Melanocyte of skin (primary cell): ENCODE measurements around the gene SP1. TPM values are rescaled to one million over a fixed set of nuclear protein-coding genes. Genes with fewer than 3 reads are reported as not detected.

Experiments used
- total RNA-seq, 2 donors: library from RNA; depleted of rRNA; stranded (reverse); fragments of >200 nt; gene quantifications; 2 replicates each; pipeline ENCODE4 v1.2.3, GENCODE V29; 2012

The SP1 gene
- 10 to 100 TPM; 46.1 to 47.3 TPM for total RNA-seq

DNA sequence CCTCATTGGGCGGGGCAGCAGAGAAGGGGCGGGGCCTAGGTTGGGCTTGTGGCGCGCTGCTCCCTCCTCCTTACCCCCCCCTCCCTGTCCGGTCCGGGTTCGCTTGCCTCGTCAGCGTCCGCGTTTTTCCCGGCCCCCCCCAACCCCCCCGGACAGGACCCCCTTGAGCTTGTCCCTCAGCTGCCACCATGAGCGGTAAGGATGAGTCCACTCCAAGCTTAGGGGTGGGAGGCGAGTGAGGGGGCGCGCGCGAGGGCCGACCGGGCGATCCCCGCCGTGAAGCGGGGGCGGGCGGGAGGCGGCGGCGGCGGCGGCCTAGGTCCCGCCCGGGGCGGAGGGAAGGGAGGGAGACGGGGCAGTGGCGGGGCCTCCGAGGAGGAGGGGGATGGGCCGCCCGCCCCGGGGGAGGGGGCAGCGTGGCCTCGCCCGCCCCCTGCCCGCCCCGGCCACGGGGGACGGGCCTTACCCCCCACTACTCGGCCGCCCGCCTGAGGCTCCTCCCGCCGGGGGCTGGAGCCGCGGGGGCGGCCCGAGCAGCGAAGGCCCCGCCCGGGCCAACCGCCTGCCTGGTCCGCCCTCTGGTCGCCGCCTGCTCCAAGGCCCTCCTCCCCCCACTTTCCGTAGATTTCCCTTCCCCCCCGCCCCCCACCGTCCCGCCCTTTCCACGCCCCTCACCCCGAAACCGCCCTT, at the start of gene SP1:
Gene SP1 (plus strand): TSS at position 73 of the 690 bp plus-strand sequence. CDS start 116 bp downstream, at position 189.

DNA sequence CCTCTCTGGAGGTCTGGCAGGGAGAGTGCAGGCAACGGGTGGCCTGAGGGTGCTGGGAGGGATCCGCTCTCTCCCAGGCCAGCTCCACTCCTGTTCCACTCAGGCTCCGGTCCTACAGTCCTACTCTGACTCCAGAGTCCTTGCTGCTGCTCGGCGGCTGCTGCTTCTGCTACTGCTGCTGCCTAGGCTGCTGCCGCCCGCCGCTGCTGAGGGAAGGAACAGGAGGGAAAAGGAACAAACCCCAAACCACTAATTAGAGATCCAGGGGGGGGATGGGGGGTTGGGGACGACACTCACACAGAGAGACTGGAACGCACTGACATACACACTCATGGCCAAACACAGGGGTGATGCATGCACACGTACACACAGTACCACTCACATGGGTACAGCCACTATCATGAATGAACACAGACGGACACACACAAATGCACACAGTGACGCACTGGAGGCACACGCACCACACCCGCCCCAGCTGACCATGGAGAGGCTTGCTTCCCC, 43.7 kb upstream of the SP1 start, which contains the start of gene SP7:
Gene SP7 (minus strand): TSS at position 174 of the 501 bp plus-strand sequence. CDS start 708 bp downstream, outside the sequence.

GRCh38 chr12:53423597-53423996, 43.6 kb downstream of the SP1 start, which contains the start of gene AMHR2:
AMHR2 (plus strand) TSS chr12:53423855; CDS start chr12:53423935, 80 bp downstream.

DNA sequence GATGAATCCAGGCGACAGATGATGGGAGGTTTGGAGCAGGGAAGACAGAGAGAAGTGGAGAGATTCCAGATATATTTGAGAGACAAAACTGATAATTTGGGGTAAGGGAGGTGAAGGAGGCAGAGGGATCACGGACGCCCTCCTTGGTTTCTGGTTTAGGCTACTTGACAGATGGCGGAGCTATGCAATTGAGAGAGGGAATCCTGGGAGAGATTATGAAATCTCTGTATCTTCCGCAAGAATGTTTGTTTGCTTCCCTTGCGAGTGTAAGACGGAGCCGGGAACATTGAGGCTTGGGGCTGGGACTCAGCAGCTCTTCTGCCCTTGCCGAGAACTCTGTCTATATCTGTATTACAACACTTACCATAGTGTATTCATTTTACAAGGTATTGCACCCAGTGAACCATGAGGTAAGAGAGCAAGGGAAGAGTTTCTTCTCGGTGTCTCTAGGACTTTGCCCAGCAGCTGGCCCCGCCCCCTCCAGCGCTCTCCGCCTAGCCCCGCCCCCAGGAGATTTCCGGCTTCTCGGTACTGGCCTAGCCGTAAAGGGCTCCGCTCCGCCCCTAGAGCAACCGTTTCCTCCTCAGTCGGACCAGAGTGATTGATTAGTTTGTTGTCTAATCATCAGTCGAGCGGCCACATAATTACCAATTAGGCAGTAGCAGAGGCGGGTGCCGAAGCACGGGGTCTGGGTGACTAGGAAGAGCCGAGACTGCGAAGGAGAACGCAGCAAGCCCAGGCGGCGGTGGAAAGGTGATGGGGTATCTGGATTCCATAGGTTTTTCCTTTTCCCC, 61.3 kb downstream of the SP1 start, which contains the start of gene PRR13:
Gene PRR13 (plus strand): TSS at position 695 of the 794 bp plus-strand sequence. CDS start 981 bp downstream, outside the sequence.

DNA sequence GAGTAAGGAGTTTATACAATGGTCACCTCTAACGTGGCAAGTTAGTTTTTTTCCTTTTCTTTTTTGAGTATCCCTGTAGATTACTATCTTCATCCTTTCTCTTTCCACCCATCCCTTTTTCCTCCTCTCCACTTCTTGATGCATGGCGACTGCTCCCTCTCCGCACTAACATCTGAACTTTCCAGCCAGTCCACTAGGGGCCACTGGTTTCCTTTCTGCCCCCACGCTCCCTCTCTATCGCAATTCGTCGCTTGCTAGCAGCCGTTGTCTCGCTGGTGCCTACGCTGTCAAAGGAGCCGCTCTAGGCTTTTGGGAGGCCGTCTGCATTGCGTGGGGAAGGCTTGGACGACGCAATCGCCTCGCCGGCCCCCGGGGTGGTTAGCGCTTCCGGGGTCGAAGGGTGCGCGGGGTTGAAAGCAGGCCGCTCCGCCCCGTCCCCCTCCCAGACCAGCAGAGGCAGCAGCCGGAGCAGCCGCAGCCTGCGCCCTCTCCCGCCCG, 71.7 kb downstream of the SP1 start, which contains the start of gene PCBP2:
Gene PCBP2 (plus strand): TSS at position 442 of the 498 bp plus-strand sequence. CDS start 2,699 bp downstream, outside the sequence.

Other genes starting within 250 kb of the SP1 start
- 10 to 100 TPM in 1 of 2 donors, 1 to 10 TPM in 1; 10.0 to 11.7 TPM for gene ZNF740, start 199.5 kb upstream of the SP1 start, total RNA-seq
- gene CSAD, start 199.3 kb upstream of the SP1 start, total RNA-seq: 10 to 100 TPM in 1 of 2 donors, 1 to 10 TPM in 1; 9.6 to 14.0 TPM
- gene ITGB7, start 172.9 kb upstream of the SP1 start, total RNA-seq: 1 to 10 TPM; 2.7 to 4.1 TPM
- gene RARG, start 148.0 kb upstream of the SP1 start, total RNA-seq: 10 to 100 TPM; 18.9 to 34.6 TPM
- 10 to 100 TPM; 10.3 to 21.6 TPM for gene ESPL1, start 111.9 kb upstream of the SP1 start, total RNA-seq
- gene PFDN5, start 84.6 kb upstream of the SP1 start, total RNA-seq: 100 to 1,000 TPM; 174 to 245 TPM
- 10 to 100 TPM; 36.5 to 48.6 TPM for gene MYG1, start 80.5 kb upstream of the SP1 start, total RNA-seq
- gene AAAS, start 58.6 kb upstream of the SP1 start, total RNA-seq: 10 to 100 TPM; 48.9 to 57.6 TPM
- gene SP7, start 43.8 kb upstream of the SP1 start, total RNA-seq: not detected
- gene AMHR2, start 43.7 kb downstream of the SP1 start, total RNA-seq: not detected
- gene PRR13, start 61.6 kb downstream of the SP1 start, total RNA-seq: 10 to 100 TPM; 65.7 to 88.9 TPM
- 100 to 1,000 TPM; 144 to 235 TPM for gene PCBP2, start 71.9 kb downstream of the SP1 start, total RNA-seq
- 10 to 100 TPM; 42.0 to 45.0 TPM for gene MAP3K12, start 119.3 kb downstream of the SP1 start, total RNA-seq
- 10 to 100 TPM; 56.8 to 79.3 TPM for gene TARBP2, start 121.1 kb downstream of the SP1 start, total RNA-seq
- gene NPFF, start 127.3 kb downstream of the SP1 start, total RNA-seq: not detected
- gene ATF7, start 246.2 kb downstream of the SP1 start, total RNA-seq: 10 to 100 TPM in 1 of 2 donors, 1 to 10 TPM in 1; 9.3 to 11.7 TPM